Activated CD4-positive, alpha-beta T cell treated with anti-CD3 and anti-CD28 coated beads for 36 hours (primary cell): ENCODE measurements around the gene SPIN1. TPM values are rescaled to one million over a fixed set of nuclear protein-coding genes. Genes with fewer than 3 reads are reported as not detected.

Experiments
- ATAC-seq: fragments of 200-7000 bp; cut with Tn5 transposase; one replicate; pipeline ENCODE4 v1.10.0; 2021; ENCODE audit warnings: mild to moderate bottlenecking, moderate library complexity
- CTCF ChIA-PET: fragments of 350-600 bp; sonication (Branson Sonifier 250); formaldehyde crosslinking; loops from one replicate; lab custom pipeline; 2021; ENCODE audit warnings: antibody characterized with exemption; lab: Charles Lee
- POLR2A ChIA-PET: fragments of 350-600 bp; sonication (Branson Sonifier 250); formaldehyde crosslinking; loops from one replicate; lab custom pipeline; 2021; ENCODE audit warnings: antibody characterized with exemption, inconsistent platforms; lab: Charles Lee
- DNase-seq: peaks from one replicate; pipeline ENCODE4 v3.0.0-alpha.2; 2020
- H3K27ac Mint-ChIP-seq: one replicate; pipeline ENCODE4 v1.8.0; 2021; ENCODE audit warnings: mixed read lengths
- H3K27me3 Mint-ChIP-seq: one replicate; pipeline ENCODE4 v1.8.0; 2021; ENCODE audit warnings: mixed read lengths
- H3K36me3 Mint-ChIP-seq: one replicate; pipeline ENCODE4 v1.8.0; 2021; ENCODE audit warnings: low read depth, mixed read lengths
- H3K4me1 Mint-ChIP-seq: one replicate; pipeline ENCODE4 v1.8.0; 2021; ENCODE audit warnings: mixed read lengths
- H3K4me3 Mint-ChIP-seq: one replicate; pipeline ENCODE4 v1.8.0; 2021; ENCODE audit warnings: mild to moderate bottlenecking, moderate library complexity, mixed read lengths
- H3K9me3 Mint-ChIP-seq: one replicate; pipeline ENCODE4 v1.8.0; 2021; ENCODE audit warnings: low read depth, mixed read lengths
- intact Hi-C, 2 experiments: fragments of 100-400 bp; cut with DNase I in 1 of 2; cut with micrococcal nuclease in 1 of 2; formaldehyde crosslinking; loops; one replicate each; pipeline versions ENCODE4 v1.14.2 to v1.15.1; 2022 to 2024; cut with DNase I, micrococcal nuclease
- total RNA-seq, 2 experiments: library from RNA; stranded (reverse); gene quantifications; one replicate each; pipeline ENCODE4 v1.2.3, GENCODE V29; 2021

SPIN1 gene
- total RNA-seq, 2 experiments from 2014 or later, result 17.9 to 22.1 TPM

GRCh38 chr9:88502552-88503034 is 114.3 kb downstream of the SPIN1 start:
- intact Hi-C loops, result no loop called here
- no peak overlapping the region for H3K4me3 Mint-ChIP-seq
- no peak for DNase-seq
- no peaks in the 10 kb centered on the region for H3K4me1 Mint-ChIP-seq
- ChIA-PET POLR2A (no interaction called here), CTCF (interaction anchor here (0.6 kb wide), 1 partner anchor 172 kb away, joined by 4 read pairs; no protein-coding TSS in a partner anchor)
- no peak overlapping the region for H3K27ac Mint-ChIP-seq
- peaks cover 6% of the 10 kb centered on the region for H3K27me3 Mint-ChIP-seq
- H3K9me3 Mint-ChIP-seq, result no peaks in the 10 kb centered on the region
- H3K36me3 Mint-ChIP-seq, result no peaks in the 10 kb centered on the region
- ATAC-seq, result no peak

GRCh38 chr9:88503081-88503844 is 115.0 kb downstream of the SPIN1 start:
- Mint-ChIP-seq H3K36me3 (no peaks in the 10 kb centered on the region), H3K27ac (no peak overlapping the region), H3K27me3 (peaks cover 6% of the 10 kb centered on the region), H3K9me3 (no peaks in the 10 kb centered on the region), H3K4me3 (no peak overlapping the region), H3K4me1 (no peaks in the 10 kb centered on the region)
- ATAC-seq (no peak), DNase-seq (no peak)
- intact Hi-C loops, result no loop called here
- ChIA-PET POLR2A (no interaction called here), CTCF (interaction anchor here (0.6 kb wide), 1 partner anchor 171 kb away, joined by 4 read pairs; no protein-coding TSS in a partner anchor)

- CTCF ChIA-PET, result interaction anchor here (0.6 kb wide), 1 partner anchor 824 kb away, joined by 3 read pairs; no protein-coding TSS in a partner anchor
- no peaks in the 10 kb centered on the region for H3K4me1 Mint-ChIP-seq
Observed at GRCh38 chr9:88503845-88504764, 115.9 kb downstream of the SPIN1 start.

GRCh38 chr9:88508326-88508725 is 120.1 kb downstream of the SPIN1 start:
- no peaks in the 10 kb centered on the region for H3K4me1 Mint-ChIP-seq
- H3K36me3 Mint-ChIP-seq, result no peaks in the 10 kb centered on the region
- intact Hi-C loops, result no loop called here
- H3K9me3 Mint-ChIP-seq, result no peaks in the 10 kb centered on the region
- DNase-seq (no peak), ATAC-seq (no peak)
- no peak overlapping the region for H3K27ac Mint-ChIP-seq
- ChIA-PET POLR2A (no interaction called here), CTCF (no interaction called here)
- no peak overlapping the region for H3K4me3 Mint-ChIP-seq
- peaks cover 12% of the 10 kb centered on the region for H3K27me3 Mint-ChIP-seq

More at GRCh38 chr9:88503845-88504764, 115.9 kb downstream of the SPIN1 start:
- Mint-ChIP-seq H3K4me3 (no peak overlapping the region), H3K36me3 (no peaks in the 10 kb centered on the region), H3K27me3 (peaks cover 9% of the 10 kb centered on the region), H3K9me3 (no peaks in the 10 kb centered on the region), H3K27ac (no peak overlapping the region)
- DNase-seq, result no peak
- ATAC-seq, result no peak
- POLR2A ChIA-PET, result no interaction called here
- intact Hi-C loops, result no loop called here

- Mint-ChIP-seq H3K9me3 (no peaks in the 10 kb centered on the region), H3K27ac (no peak overlapping the region), H3K4me1 (no peaks in the 10 kb centered on the region), H3K36me3 (no peaks in the 10 kb centered on the region), H3K4me3 (no peak overlapping the region), H3K27me3 (peaks cover 5% of the 10 kb centered on the region)
- DNase-seq (no peak), ATAC-seq (no peak)
- ChIA-PET CTCF (no interaction called here), POLR2A (interaction anchor here (0.7 kb wide), 1 partner anchor 511 kb away, joined by 4 read pairs; no protein-coding TSS in a partner anchor)
- intact Hi-C loops, result no loop called here
Observed at GRCh38 chr9:88511906-88512305, 123.7 kb downstream of the SPIN1 start.

- H3K4me3 Mint-ChIP-seq, result no peak overlapping the region
- POLR2A ChIA-PET, result no interaction called here
Observed at GRCh38 chr9:88514247-88514646, 126.0 kb downstream of the SPIN1 start.

GRCh38 chr9:88521308-88521707 is 133.1 kb downstream of the SPIN1 start:
- CTCF ChIA-PET, result no interaction called here

More at GRCh38 chr9:88514247-88514646, 126.0 kb downstream of the SPIN1 start:
- intact Hi-C loops, result no loop called here
- H3K27ac Mint-ChIP-seq, result no peak overlapping the region
- H3K4me1 Mint-ChIP-seq, result no peaks in the 10 kb centered on the region
- no peaks in the 10 kb centered on the region for H3K36me3 Mint-ChIP-seq
- CTCF ChIA-PET, result interaction anchor here (0.6 kb wide), 1 partner anchor 103 kb away, joined by 3 read pairs; no protein-coding TSS in a partner anchor
- peaks cover 3% of the 10 kb centered on the region for H3K27me3 Mint-ChIP-seq
- DNase-seq, result no peak
- no peak for ATAC-seq
- no peaks in the 10 kb centered on the region for H3K9me3 Mint-ChIP-seq

GRCh38 chr9:88522360-88522759 is 134.1 kb downstream of the SPIN1 start:
- H3K4me1 Mint-ChIP-seq, result no peaks in the 10 kb centered on the region
- ChIA-PET CTCF (no interaction called here), POLR2A (no interaction called here)
- intact Hi-C loops, result no loop called here
- H3K4me3 Mint-ChIP-seq, result no peak overlapping the region
- H3K27ac Mint-ChIP-seq, result no peak overlapping the region
- peaks cover 7% of the 10 kb centered on the region for H3K27me3 Mint-ChIP-seq
- no peak for DNase-seq
- ATAC-seq, result no peak
- no peaks in the 10 kb centered on the region for H3K9me3 Mint-ChIP-seq
- H3K36me3 Mint-ChIP-seq, result no peaks in the 10 kb centered on the region

More at GRCh38 chr9:88521308-88521707, 133.1 kb downstream of the SPIN1 start:
- no peak overlapping the region for H3K4me3 Mint-ChIP-seq
- no peak for DNase-seq
- peaks cover 7% of the 10 kb centered on the region for H3K27me3 Mint-ChIP-seq
- no peaks in the 10 kb centered on the region for H3K9me3 Mint-ChIP-seq
- no peak for ATAC-seq
- no peaks in the 10 kb centered on the region for H3K36me3 Mint-ChIP-seq
- intact Hi-C loops, result no loop called here
- H3K4me1 Mint-ChIP-seq, result no peaks in the 10 kb centered on the region
- POLR2A ChIA-PET, result interaction anchor here (0.6 kb wide), 1 partner anchor 17 kb away, joined by 3 read pairs; no protein-coding TSS in a partner anchor
- H3K27ac Mint-ChIP-seq, result no peak overlapping the region

- Mint-ChIP-seq H3K27ac (no peak overlapping the region), H3K4me1 (no peaks in the 10 kb centered on the region), H3K36me3 (no peaks in the 10 kb centered on the region), H3K4me3 (no peak overlapping the region), H3K27me3 (peaks cover 9% of the 10 kb centered on the region), H3K9me3 (no peaks in the 10 kb centered on the region)
- DNase-seq (no peak), ATAC-seq (no peak)
- ChIA-PET POLR2A (no interaction called here), CTCF (no interaction called here)
- intact Hi-C loops, result no loop called here
Observed at GRCh38 chr9:88523056-88523455, 134.8 kb downstream of the SPIN1 start.

GRCh38 chr9:88524911-88525310 is 136.7 kb downstream of the SPIN1 start:
- ATAC-seq (no peak), DNase-seq (no peak)
- POLR2A ChIA-PET, result no interaction called here
- Mint-ChIP-seq H3K36me3 (no peaks in the 10 kb centered on the region), H3K27ac (no peak overlapping the region), H3K4me1 (no peaks in the 10 kb centered on the region), H3K9me3 (no peaks in the 10 kb centered on the region), H3K4me3 (no peak overlapping the region), H3K27me3 (peaks cover 9% of the 10 kb centered on the region)
- intact Hi-C loops, result no loop called here
- CTCF ChIA-PET, result no interaction called here

GRCh38 chr9:88527618-88528017 is 139.4 kb downstream of the SPIN1 start:
- intact Hi-C loops, result no loop called here
- Mint-ChIP-seq H3K4me3 (no peak overlapping the region), H3K9me3 (no peaks in the 10 kb centered on the region), H3K27me3 (peaks cover 12% of the 10 kb centered on the region), H3K36me3 (no peaks in the 10 kb centered on the region), H3K4me1 (no peaks in the 10 kb centered on the region), H3K27ac (no peak overlapping the region)
- ChIA-PET POLR2A (no interaction called here), CTCF (no interaction called here)
- no peak for DNase-seq
- no peak for ATAC-seq
